ENCODE data around the gene PPFIA1. TPM values are rescaled to one million over a fixed set of nuclear protein-coding genes. Genes with fewer than 3 reads are reported as not detected.

PPFIA1 gene
- total and polyA plus RNA-seq, 8 donors = 14.9 to 28.7 (median 21.1) TPM

GRCh38 chr11:70364745-70365543 lies 94.5 kb downstream of the PPFIA1 start:
- Histone ChIP-seq H3K4me1 (no peaks in the 10 kb centered on the region), H3K9me3 (no peaks in the 10 kb centered on the region), H3K27me3 (no peaks in the 10 kb centered on the region), H3K27ac (no peak overlapping the region), H3K4me3 (no peak overlapping the region), H3K36me3 (peaks cover 0 to 24% (median 8%) of the 10 kb centered on the region in 3 donors)
- intact Hi-C loops (cut with DNase I) = no loop called here
- FAIRE-seq (no peak), DNase-seq (no peak), ATAC-seq (no peak)
- 89 to 93% methylated on average over 25 of the region's 25 CpGs for WGBS, 2 donors
- TF ChIP-seq CTCF (IDR thresholded peaks at IDR 0.05) = no peak

GRCh38 chr11:70365544-70365927 lies 95.0 kb downstream of the PPFIA1 start:
- Histone ChIP-seq H3K36me3 (peaks cover 0 to 24% (median 8%) of the 10 kb centered on the region in 3 donors), H3K27ac (no peak overlapping the region), H3K4me1 (no peaks in the 10 kb centered on the region), H3K4me3 (no peak overlapping the region), H3K9me3 (no peaks in the 10 kb centered on the region), H3K27me3 (no peaks in the 10 kb centered on the region)
- intact Hi-C loops (cut with DNase I) = no loop called here
- DNase-seq (no peak), ATAC-seq (no peak), FAIRE-seq (no peak)
- WGBS, 2 donors = 96 to 97% methylated on average over 3 of the region's 3 CpGs
- no peak for TF ChIP-seq CTCF (IDR thresholded peaks at IDR 0.05)

DNA sequence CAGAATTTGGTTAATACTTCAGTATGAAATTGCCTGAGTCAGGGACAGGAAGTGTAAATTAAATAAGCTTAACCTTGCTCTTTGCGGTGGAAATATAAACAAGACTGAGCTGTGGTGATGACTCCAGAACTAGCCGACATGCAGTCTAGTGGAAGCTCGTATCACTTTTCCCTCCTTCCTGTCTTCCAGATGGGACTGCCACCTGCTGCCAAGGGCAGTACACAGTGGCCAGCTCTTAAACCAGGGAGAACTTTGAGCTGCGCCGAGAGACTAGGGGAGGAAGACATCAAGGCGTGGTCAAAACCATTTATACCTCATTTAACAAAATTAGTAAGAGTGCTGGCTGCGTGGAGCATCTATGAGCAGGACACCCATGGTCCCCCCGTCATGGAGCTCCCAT lies 96.6 kb downstream of the PPFIA1 start:
- Histone ChIP-seq H3K27ac (no peak overlapping the region), H3K27me3 (no peaks in the 10 kb centered on the region), H3K4me3 (no peak overlapping the region), H3K36me3 (peaks cover 0 to 16% (median 6%) of the 10 kb centered on the region in 3 donors), H3K4me1 (no peaks in the 10 kb centered on the region), H3K9me3 (no peaks in the 10 kb centered on the region)
- intact Hi-C loops (cut with DNase I) = no loop called here
- TF ChIP-seq CTCF (IDR thresholded peaks at IDR 0.05) = no peak
- DNase-seq (peak in 1 of 6 donors; percentile 11), ATAC-seq (peak in 2 of 4 donors; percentile 58 to 76), FAIRE-seq (no peak)
- 90 to 92% methylated on average over 8 of the region's 8 CpGs for WGBS, 2 donors

DNA sequence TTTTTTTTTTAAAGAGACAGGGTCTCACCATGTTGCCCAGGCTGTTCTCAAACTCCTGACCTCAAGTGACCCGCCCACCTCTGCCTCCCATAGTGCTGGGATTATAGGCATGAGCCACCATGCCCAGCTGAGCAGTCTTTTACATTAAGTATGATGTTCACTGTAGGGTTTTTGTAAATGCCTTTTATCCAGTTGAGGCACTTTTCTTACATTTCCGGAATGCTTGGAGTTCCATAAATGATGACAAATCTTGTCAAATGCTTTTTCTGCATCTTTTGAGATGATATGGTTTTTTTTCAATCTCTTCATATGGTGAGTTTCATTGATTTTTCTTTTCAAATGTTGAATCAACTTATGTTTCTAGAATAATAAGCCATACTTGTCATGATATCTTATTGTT lies 98.5 kb downstream of the PPFIA1 start:
- FAIRE-seq (no peak), DNase-seq (no peak), ATAC-seq (no peak)
- no peaks in the 10 kb centered on the region for H3K9me3 ChIP-seq
- no peak overlapping the region for H3K4me3 ChIP-seq
- no peaks in the 10 kb centered on the region for H3K4me1 ChIP-seq
- no peak for TF ChIP-seq CTCF (IDR thresholded peaks at IDR 0.05)
- 95% methylated on average over 2 of the region's 2 CpGs for WGBS, 2 donors
- H3K36me3 ChIP-seq = peaks cover 0 to 17% (median 11%) of the 10 kb centered on the region in 3 donors
- H3K27me3 ChIP-seq = no peaks in the 10 kb centered on the region
- H3K27ac ChIP-seq = no peak overlapping the region
- intact Hi-C loops (cut with DNase I) = no loop called here

DNA sequence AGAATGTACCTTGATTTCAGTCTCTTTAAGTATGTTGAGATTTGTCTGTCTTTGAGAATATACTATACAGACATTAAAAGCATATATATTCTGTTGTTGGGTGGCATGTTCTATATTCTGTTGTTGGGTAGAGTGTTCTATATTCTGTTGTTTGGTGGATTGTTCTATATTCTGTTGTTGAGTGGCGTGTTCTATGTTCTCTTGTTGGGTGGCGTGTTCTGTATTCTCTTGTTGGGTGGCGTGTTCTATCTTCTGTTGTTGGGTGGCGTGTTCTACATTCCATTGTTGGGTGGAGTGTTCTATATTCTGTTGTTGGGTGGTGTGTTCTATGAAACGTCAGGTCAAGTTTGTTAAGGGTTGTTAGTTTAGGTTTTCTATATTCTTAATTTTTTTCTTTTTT lies 100.8 kb downstream of the PPFIA1 start:
- intact Hi-C loops (cut with DNase I) = no loop called here

More for the DNA sequence above, 100.8 kb downstream of the PPFIA1 start:
- ATAC-seq (peak in 2 of 4 donors; percentile 24 to 27), DNase-seq (no peak), FAIRE-seq (no peak)
- whole genome bisulfite sequencing, 2 donors = 78% methylated on average over 5 of the region's 5 CpGs
- H3K36me3 ChIP-seq = peaks cover 0 to 25% (median 11%) of the 10 kb centered on the region in 3 donors
- no peak overlapping the region for H3K27ac ChIP-seq
- no peaks in the 10 kb centered on the region for H3K9me3 ChIP-seq
- no peaks in the 10 kb centered on the region for H3K27me3 ChIP-seq
- H3K4me3 ChIP-seq = no peak overlapping the region
- no peak for TF ChIP-seq CTCF (IDR thresholded peaks at IDR 0.05)
- H3K4me1 ChIP-seq = no peaks in the 10 kb centered on the region
